Renal cortical epithelial cell (primary cell): ENCODE measurements around the gene GPR156. TPM values are rescaled to one million over a fixed set of nuclear protein-coding genes. Genes with fewer than 3 reads are reported as not detected.
"Not testable (repeated sequence)": the region's sequence is repeated elsewhere in the genome, so short reads cannot be mapped to it uniquely, and the experiment has no call there.

ENCODE experiments used
- DNase-seq: peaks from one replicate; pipeline ENCODE4 v3.0.0-alpha.2; 2011; ENCODE audit warnings: low read depth
- total RNA-seq: library from RNA; depleted of rRNA; stranded (reverse); fragments of >200 nt; gene quantifications from 2 replicates; pipeline ENCODE4 v1.2.3, GENCODE V29; 2014

GPR156 gene
- total RNA-seq, 1 donor from 2014 or later, result 0.99 TPM

DNA sequence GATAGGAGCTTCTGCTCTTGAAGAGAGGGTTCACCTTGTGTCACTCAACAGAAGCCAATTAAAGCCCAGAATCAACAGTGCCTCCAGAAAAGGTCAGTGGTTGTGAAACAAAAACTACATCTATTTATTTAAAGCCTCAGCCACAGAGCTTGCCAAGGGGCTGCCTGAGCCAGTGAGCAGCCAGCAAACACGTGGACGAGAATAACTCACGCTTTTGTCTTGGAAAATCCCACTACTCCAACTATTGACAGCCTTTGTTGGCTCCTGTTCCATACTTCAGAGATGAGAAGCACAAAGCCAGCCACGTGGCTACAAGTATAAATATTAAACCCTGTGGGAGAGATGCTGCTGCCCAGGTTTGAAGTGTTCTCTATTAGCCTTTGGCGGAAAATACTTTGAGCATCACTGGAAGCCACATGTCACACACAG is 10.3 kb downstream of the GPR156 start:
- DNase-seq, result no peak

DNA sequence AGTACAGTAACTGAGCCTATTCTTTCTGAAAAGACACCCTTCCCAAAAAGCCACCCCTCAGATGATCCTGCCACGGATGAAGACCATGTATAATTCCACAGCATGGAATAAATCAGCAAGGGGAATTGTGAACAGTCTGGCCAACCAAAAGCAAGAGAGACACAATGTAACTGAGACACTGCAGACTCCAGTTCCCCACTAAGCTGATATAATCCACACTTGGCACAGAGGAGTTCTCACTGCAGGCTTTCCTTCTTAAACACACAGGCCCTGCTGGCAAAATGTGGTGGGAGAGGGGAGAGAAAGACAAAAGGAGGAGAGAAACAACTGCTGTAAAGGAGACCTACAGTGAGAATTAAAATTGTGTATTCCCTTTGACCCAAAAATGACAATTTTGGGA is 12.7 kb downstream of the GPR156 start:
- no peak for DNase-seq

DNA sequence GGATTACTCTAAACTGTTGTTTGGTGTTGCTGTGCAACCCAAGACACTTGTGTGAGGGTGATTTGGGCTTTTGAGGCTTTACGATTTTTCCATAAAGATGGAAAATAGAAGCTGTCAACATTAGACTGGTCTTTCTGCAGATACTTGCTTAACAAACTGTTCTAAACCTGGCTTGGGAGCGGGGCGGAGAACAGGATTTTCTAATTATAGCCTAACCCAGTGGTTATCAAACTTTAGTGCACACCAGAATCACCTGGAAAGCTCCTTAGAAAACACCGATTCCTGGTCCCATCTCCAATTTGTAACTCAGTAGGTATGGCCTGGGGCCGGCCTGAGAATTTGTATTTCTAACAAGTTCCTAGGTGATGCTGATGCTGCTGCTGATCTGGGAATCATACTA is 19.0 kb downstream of the GPR156 start:
- DNase-seq, result no peak

DNA sequence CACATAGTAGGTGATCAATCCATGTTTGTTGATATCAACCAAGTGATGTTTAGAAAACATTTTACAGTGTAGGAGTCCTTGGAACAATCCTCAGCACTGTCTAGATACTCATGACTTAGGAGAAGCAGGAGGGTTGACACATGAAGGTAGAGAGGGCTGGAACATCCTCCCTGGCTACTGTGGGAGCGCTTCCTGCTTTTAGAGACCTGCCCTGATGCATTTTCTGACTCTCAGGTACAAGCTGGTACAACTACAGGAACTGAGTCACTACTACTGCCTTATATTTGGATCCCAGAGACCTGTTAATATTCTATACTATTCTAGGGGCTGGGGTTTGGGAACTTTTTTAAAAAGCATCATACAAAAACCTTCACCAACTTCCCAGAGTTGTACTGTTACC is 20.1 kb downstream of the GPR156 start:
- DNase-seq, result no peak

DNA sequence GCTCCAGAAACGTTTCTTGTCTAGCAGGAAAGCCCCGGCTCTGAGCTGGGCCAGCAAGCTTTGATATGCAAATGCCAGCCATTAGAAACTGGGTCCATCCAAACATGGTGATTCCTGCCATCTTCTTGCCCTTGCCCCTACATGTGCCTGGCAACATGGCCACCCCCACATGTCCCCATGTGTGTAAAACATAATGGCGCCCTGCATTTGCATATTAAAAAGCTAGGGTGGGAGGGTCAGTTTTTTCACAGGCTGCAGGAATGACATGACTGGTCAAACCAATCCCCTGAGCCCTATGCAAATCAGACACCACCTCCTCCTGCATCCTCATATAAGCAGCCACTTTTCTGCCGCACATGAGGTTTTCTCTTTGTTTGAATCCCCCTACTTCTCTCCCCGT is 21.2 kb downstream of the GPR156 start:
- no peak for DNase-seq

DNA sequence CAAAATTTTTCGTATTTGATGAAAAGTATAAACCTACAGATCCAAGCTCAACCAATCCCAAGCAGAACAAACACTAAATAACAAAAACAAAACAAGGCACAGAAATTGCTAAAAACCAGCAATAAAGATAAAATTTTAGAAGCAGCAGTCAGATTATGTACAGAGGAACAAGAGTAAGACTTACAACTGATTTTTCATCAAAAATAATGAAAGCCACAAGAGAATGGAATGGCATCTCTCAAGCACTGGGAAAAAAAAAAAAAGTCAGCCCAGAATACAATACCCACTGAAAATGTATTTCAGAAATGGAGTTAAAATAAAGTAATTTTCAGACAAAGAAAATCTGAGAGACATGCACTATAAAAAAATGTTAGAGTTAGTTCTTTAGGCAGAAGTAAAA is 27.0 kb downstream of the GPR156 start:
- DNase-seq, result peak; percentile 18

DNA sequence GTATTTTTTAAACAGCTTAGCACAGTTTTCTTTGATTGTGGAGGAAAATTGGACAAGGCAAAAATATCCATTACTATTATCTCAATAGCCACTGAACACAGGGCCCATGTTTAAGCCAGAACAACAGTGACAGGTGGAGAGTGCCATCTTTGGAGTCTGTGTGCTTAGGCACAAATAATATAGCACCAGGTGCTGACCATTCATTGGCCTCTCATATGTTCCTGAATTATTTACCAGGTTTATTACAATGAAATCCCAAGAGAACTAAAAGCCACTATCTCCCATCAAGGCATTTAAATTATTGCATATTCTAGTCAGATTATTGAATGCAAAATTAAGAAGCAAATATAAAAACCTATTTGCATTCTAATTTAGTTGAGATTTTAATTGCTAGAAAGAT is 39.6 kb downstream of the GPR156 start:
- DNase-seq, result no peak

DNA sequence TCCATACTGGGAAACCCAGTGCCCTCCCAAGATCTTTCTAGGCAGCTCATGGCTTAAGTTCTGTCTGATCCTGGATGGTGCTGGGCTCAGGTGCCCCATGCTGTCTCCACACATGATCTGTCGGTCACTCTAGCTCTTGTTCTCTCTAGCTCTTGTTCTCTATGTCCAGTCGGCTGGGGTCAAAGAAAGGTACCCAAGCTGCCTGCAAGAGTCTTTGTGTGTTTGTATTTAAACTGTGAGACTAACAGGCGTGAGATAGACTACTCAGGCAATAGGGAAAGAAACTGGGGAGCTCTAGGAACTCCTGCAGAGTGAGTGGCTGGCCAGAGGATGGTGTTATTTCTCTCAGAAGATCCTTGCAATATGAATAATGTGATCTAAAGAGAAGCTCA is 40.2 kb downstream of the GPR156 start:
- no peak for DNase-seq

DNA sequence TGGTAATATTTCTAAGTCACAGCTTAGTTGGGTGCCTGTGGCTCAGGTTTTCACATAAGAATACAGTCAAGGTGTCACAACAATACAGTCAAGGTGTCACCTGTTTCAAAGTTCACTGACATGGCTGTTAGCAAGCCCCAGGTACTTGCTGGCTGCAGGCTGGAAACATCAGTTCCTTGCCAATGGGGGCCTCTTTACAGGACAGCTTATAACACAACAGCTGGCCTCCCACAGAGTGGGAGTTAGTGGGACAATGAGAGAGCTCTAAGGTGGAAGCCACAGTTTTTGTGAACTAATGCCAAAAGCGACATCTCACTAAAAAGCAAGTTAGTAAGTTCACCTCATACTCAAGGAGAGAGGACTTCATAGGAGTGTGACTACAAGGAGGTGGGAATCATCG is 45.4 kb downstream of the GPR156 start:
- no peak for DNase-seq

DNA sequence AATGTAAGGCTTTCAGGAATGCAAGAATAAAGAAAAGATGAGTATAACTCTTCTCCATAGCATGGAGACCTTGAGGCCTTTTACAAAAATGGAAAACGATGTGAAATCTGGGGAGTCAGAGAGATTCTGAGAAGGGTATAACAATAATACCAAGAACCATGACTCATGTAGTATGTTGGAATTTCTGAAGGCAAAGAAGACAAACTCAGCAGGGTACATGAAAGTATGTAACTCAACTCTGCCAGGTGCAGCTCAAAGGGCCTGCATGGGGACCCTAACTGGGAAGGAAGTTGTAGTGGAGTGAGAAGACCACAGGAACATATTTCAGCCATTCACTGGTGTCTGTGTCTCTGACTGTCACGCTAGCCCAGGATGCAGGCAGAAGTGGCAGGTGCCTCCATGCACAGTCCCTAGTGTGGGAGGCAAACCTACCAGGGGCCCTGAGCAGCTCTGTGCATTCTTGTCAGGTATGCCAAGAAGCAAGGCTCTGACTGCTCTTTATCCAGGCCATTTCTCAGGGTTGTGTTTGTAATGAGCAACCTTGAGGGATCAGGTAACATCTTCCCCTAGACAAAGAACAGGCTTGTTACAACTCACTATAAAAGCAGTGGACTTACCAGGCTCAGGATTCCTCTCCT is 57.2 kb downstream of the GPR156 start:
- DNase-seq, result no peak

DNA sequence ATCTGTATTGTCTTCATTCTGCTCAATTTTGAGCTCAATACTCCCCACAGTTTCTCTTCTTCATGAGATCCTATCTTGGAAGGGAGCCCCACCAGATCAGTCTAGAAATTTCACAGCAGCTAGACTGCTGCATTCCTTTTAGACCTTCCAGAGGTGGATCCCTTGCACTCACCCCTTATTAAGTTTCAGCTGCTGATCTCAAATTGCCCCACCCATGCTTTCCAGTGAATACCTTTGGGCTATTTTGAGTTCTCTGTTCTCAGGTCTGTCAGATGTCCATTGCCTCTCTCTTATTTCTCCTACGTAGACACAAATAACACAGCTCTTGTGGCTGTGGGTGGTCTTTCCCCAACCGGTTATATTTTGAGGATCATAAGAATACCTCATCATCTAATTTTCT is 60.8 kb downstream of the GPR156 start:
- DNase-seq, result no peak

DNA sequence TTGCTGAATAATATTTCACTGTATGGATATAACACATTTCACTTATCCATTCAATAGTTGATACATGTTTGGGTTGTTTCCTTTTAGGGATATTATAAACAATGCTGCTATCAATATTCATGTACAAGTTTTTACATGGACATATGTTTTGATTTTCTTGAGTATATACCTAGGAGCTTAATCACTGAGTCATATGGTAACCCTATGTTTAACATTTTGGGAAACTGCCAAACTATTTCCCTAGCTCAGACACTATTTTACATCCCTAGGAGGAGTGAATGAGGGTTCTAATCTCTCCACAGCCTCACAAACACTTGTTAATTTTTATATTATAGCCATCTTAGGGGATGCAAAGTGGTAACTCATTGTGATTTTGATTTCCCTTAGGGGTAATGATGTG is 66.0 kb downstream of the GPR156 start:
- DNase-seq, result no peak

DNA sequence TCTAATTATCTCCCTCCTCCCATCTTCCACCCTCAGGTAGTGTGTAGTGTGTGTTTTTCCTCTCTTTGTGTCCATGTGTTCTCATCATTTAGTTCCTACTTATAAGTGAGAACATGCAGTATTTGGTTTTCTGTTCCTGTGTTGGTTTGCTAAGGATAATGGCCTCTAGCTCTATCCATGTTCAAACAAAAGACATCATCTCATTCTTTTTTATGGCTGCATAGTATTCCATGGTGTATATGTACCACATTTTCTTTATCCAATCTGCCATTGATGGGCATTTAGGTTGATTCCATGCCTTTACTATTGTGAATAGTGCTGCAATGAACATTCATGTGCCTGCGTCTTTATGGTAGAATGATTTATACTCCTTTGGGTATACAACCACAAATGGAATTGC is 68.4 kb downstream of the GPR156 start:
- DNase-seq, result not testable (repeated sequence)

DNA sequence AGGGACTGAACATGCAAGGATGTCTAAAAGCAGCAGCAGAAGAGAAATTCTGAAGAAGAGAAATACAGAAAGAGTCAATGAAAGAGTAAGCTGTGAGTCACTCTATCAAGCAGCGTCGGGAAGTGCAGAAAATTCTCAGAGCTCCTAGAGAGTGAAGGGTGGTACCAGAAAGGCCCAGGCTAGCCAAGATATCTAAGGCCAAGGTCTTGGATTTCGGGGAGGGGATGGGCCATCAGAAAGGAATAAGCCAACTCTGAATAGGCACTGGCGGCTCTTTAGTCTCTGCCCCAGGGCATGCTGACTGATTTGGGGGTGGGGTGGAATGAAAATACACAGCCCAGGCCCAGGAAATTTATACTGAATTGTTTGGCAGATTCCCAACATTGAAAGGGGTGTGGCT is 70.8 kb downstream of the GPR156 start:
- no peak for DNase-seq

DNA sequence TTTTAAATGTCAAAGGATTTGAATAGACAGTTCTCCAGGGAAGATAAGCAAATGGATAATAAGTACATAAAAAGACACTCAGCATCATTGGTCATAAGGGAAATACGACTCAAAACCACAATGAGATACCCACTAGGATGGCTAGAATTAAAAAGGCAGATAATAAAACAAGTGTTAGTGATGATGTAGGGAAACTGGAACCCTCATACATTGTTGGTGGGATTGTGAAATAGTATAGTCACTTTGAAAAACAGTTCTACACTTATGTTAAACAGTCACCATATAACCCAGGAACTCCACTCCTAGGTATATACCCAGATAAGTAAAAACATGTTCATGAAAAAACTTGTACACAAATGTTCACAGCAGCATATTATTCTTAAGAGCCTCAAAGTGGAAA is 72.5 kb downstream of the GPR156 start:
- no peak for DNase-seq

DNA sequence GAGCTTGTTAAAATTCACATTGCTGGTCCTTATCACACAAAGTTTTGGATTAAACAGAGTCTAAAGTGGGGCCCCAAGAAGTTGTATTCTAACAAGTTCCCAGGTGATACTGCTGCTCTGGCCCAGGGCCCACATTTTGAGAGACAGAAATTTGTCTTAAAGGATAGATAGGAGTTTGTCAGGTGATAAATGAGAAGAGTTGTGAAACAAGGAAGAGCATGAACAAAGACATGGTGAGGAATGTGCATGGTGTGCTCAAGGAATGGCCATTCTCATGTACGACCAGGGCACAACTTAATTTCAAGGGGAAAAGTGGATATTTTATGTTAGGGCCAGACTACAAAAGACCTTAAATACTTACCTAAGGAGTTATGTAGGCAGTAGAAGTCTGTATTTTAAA is 75.6 kb downstream of the GPR156 start:
- no peak for DNase-seq

DNA sequence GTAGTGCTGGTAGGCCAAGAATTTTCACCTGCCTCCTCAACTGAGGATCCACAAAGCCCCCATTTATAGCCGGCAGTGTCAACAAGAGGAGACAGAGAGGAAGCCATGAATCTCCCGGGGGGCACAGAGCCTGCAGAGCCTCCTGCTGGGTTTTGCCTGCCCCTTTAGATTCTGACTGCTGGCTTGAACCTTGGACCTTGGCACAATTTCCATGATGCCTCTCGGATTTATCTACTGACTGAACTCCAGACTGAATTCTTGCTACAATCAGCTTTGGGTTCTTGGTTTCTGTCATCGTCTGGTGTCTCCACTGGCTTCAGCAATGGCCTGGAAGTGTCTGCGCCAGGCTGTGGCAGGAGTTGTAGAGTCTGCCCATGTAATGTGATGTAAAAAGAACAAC is 80.7 kb downstream of the GPR156 start:
- DNase-seq, result no peak

DNA sequence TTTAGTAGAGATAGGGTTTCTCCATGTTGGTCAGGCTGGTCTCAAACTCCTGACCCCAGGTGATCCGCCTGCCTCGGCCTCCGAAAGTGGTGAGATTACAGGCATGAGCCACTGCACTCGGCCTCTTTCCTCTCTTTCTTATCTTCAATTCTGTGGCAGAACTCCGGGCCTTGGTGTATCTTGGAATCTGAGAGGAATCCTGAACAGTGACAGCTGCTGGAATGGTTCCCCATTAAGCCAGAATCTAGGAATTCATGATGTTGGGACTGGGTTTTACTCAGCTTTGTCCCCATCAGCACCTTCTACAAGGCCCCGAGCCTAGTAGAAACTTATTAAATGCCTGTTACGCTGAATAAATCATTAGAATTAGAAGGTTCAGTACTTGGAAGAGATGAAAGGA is 81.4 kb downstream of the GPR156 start:
- no peak for DNase-seq

DNA sequence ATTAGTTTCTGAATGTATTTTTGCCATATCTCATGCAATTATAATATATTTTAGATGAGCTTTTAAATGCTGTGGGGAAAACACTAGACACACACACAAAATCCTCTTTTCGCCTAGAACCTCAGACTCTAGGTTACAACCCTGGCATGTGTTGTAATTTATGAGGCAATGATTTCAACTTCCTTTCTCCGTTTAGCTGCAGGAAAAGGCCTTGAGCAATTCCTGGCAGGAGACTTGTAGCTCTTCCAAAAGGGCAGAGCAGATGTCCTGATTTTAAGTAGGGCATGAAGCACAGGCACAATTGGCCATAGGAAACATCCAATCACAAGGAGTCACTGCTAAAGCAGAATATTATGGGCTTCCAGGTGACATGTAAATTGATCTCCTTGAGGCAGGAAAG is 82.0 kb downstream of the GPR156 start:
- peak; percentile 76 for DNase-seq

DNA sequence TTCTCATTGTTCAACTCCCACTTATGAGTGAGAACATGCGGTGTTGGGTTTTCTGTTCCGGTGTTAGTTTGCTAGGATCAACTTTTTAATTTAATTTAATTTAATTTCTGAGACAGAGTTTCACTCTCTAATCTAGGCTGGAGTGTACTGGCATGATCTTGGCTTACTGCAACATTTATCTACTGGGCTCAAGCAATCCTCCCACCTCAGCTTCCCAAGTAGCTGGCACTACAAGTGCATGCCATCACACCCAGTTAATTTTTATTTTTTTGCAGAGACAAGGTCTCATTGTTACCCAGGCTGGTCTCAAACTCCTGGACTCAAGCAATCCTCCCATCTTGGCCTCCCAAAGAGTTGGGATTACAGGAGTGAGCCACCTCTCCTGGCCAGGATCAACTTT is 82.7 kb downstream of the GPR156 start:
- no peak for DNase-seq

DNA sequence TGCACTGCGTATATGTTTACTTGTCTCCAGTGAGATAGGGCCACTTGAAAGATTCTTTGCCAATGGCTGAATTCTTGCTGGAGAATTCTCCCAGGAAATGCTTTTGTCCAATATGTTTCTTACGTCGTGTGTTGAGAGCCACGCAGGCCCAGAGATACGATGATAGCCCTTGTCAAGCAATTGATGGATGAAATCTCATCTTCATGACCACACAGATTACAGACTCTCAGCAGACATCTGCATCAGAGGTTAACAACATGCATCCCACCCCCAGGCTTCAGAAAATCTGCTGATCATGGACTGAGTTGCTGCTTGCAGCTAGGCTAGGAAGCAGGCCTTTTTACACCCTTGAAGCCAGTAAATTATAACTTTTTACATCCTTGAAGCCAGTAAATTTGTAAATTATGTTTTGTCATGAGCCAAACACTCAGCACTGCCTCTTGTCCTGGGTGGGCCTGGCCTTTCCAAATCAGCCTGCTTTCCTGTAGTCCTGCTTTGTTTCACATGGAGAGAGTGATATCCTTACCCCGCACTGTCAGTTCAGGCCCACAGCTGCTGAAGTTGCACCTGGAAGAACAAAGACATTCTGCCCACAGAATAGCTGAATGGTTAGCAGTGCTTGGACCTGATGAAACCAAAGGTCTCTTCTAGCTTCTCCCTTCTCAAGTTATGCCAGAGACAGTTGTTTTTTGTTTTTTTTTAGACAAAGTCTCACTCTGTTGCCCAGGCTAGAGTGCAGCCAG is 84.4 kb downstream of the GPR156 start:
- DNase-seq, result no peak

DNA sequence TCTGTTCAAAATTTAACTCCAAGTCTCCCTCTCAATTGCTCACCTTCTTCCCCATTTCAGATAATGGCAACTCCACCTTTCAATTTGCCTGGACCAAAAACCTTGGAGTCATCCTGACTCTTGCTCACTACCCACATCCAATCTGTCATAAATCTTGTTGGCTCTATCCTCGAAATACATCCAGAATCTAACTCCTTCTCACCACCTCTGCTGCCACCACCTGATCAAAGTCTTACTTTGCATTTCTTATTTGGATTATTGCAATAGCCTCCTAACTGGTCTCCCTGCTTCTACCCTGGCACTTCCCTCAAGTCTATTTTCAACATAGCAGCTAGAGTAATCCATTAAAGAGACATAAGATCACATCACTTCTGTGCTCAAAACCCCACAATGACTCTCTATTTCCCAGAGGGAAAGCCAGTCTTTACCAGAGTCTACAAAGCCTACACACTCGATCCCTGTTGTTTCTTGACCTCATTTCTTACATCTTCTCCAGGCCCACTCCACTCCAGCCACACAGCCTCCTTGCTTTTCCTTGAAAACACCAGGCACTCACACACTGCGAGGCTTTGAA is 86.6 kb downstream of the GPR156 start:
- peak; percentile 56 for DNase-seq

DNA sequence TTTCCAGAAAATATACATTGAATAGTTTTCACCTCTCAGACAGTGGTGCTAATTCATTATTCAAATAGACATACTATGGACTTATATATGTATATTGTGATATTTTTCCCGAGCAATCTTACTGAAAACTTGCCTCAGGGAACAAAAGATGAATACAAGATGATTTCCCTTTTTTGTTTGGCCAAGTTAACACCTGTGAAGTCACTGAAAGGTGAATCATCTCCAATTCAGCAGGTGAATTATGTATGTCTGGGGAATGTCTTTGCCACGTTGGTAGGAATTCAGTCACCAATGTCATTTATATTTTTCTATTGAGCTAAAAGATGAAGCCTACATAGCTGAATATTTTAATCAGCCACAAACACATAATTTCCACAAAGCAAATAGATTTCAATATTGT is 88.2 kb downstream of the GPR156 start:
- DNase-seq, result no peak

DNA sequence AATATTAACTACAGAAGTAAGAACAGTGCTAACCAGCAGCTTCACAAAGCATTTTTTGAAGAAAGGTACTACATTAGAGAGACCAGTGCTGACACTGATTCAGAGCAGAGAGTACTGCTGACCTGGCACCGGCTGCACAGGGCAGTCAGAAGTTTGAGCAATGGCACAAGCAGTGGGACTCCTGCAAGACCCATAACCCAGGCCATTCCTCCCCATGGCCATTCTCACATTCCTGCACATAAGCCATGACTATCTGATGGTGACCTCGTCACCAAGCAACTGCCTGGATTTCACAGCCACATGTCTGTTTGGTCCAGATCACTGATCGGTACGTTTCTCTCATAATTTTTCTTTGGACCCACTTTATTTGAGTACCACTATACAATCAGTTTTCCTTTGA is 88.7 kb downstream of the GPR156 start:
- no peak for DNase-seq
